ENCODE results near the gene TEC.

DNA sequence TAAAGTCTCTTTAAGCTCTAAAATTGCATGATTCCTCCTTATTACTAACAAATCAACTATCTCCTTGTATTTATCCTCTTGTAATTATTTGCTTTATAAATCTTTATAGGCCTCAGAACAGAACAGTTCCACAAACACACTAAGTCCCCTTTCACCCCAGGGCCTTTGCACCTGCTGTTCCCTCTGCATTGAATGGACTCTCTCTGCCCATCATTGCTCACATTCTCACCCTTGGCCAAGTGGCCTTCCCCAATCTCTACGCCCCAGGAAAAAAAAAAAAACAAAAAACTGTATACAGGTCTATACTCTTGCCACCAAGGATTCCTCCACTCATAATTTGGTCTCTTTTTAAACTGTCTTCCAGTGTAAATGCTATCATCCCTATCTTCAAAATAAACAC lies 53.7 kb downstream of the TEC start:
- no peak for TF ChIP-seq EZH2 (IDR thresholded peaks at IDR 0.05; ENCODE audit: insufficient read depth, poor library complexity, severe bottlenecking)
- no peak for TF ChIP-seq EZH2phosphoT487 (IDR thresholded peaks at IDR 0.05; ENCODE audit: insufficient read depth, low read depth)
